DND-41 (cell line): ENCODE measurements around the gene AJAP1.

ENCODE experiments used
- ATAC-seq: fragments of 200-7000 bp; cut with Tn5 transposase; 3 replicates; pipeline ENCODE4 v1.9.1; 2021; ENCODE audit warnings: low read depth; ENCODE audit not compliant: insufficient read depth
- DNase-seq: peaks from one replicate; pipeline ENCODE4 v3.0.0-alpha.2; 2020
- H2AFZ ChIP-seq: 2 replicates; pipeline ENCODE4 v1.6.0; 2012; ENCODE audit warnings: low read depth, low read length
- H3K27ac ChIP-seq: 2 replicates; pipeline ENCODE4 v1.5.1; 2012; ENCODE audit warnings: low read length, inconsistent platforms
- H3K27me3 ChIP-seq: fragments of 200-600 bp; sonication (generic); 2 replicates; pipeline ENCODE4 v1.6.0; 2012; ENCODE audit warnings: low read length, mild to moderate bottlenecking, inconsistent platforms; ENCODE audit not compliant: insufficient read depth, poor library complexity
- H3K36me3 ChIP-seq: 2 replicates; pipeline ENCODE4 v1.5.1; 2012; ENCODE audit warnings: low read length, inconsistent platforms; ENCODE audit not compliant: insufficient read depth
- H3K4me1 ChIP-seq: 2 replicates; pipeline ENCODE4 v1.5.1; 2012; ENCODE audit warnings: mild to moderate bottlenecking, low read length; ENCODE audit not compliant: insufficient read depth
- H3K4me2 ChIP-seq: 2 replicates; pipeline ENCODE4 v1.6.0; 2012; ENCODE audit warnings: mild to moderate bottlenecking, moderate library complexity, low read length, inconsistent platforms; ENCODE audit not compliant: insufficient read depth
- H3K4me3 ChIP-seq, 2 experiments: fragments of 200-600 bp in 1 of 2; shearing (Covaris generic) in 1 of 2; 2 replicates each; pipeline ENCODE4 v1.5.1; 2012 to 2016; ENCODE audit warnings: inconsistent platforms in 2 of 2, low read length in 2 of 2, mild to moderate bottlenecking in 2 of 2, low read depth in 1 of 2, moderate library complexity in 1 of 2
- H3K79me2 ChIP-seq: 2 replicates; pipeline ENCODE4 v1.6.0; 2012; ENCODE audit warnings: low read length, inconsistent platforms; ENCODE audit not compliant: insufficient read depth
- H3K9ac ChIP-seq: 2 replicates; pipeline ENCODE4 v1.6.0; 2012; ENCODE audit warnings: low read depth, mild to moderate bottlenecking, inconsistent platforms, low read length, moderate library complexity
- H3K9me3 ChIP-seq: 2 replicates; pipeline ENCODE4 v1.5.1; 2012; ENCODE audit warnings: low read length, moderate library complexity, mild to moderate bottlenecking, inconsistent platforms; ENCODE audit not compliant: insufficient read depth, severe bottlenecking
- H4K20me1 ChIP-seq: 2 replicates; pipeline ENCODE4 v1.6.0; 2012; ENCODE audit warnings: low read length; ENCODE audit not compliant: insufficient read depth
- CTCF ChIP-seq: IDR thresholded peaks from 2 replicates; pipeline ENCODE4 v1.5.1; 2012; ENCODE audit warnings: borderline replicate concordance, low read length, moderate library complexity, mild to moderate bottlenecking; ENCODE audit not compliant: poor library complexity, severe bottlenecking; ENCODE audit errors: extremely low read depth
- EZH2 ChIP-seq: IDR thresholded peaks from 3 replicates; pipeline ENCODE4 v1.6.1; 2012; ENCODE audit warnings: borderline replicate concordance, low read depth, mild to moderate bottlenecking, moderate library complexity, low read length, inconsistent platforms; ENCODE audit not compliant: severe bottlenecking

AJAP1 gene

GRCh38 chr1:4778056-4778455, 123.6 kb downstream of the AJAP1 start:
- H4K20me1 ChIP-seq: no peaks in the 10 kb centered on the region
- H3K27me3 ChIP-seq: no peaks in the 10 kb centered on the region
- no peak for ATAC-seq
- no peaks in the 10 kb centered on the region for H3K36me3 ChIP-seq
- H3K9ac ChIP-seq: no peak overlapping the region
- H3K4me3 ChIP-seq: no peak overlapping the region
- TF ChIP-seq CTCF (peak; percentile 38), EZH2 (no peak)
- no peak for DNase-seq
- H3K9me3 ChIP-seq: no peaks in the 10 kb centered on the region
- H3K4me1 ChIP-seq: no peaks in the 10 kb centered on the region
- no peak overlapping the region for H2AFZ ChIP-seq
- H3K27ac ChIP-seq: no peak overlapping the region
- H3K79me2 ChIP-seq: no peaks in the 10 kb centered on the region
- H3K4me2 ChIP-seq: no peak overlapping the region

GRCh38 chr1:4781646-4782045, 127.2 kb downstream of the AJAP1 start:
- no peak overlapping the region for H2AFZ ChIP-seq
- no peaks in the 10 kb centered on the region for H3K27me3 ChIP-seq
- TF ChIP-seq CTCF (no peak), EZH2 (no peak)
- no peaks in the 10 kb centered on the region for H3K79me2 ChIP-seq
- no peak overlapping the region for H3K4me3 ChIP-seq
- DNase-seq (no peak), ATAC-seq (no peak)
- no peaks in the 10 kb centered on the region for H3K9me3 ChIP-seq
- H3K36me3 ChIP-seq: no peaks in the 10 kb centered on the region
- no peaks in the 10 kb centered on the region for H3K4me1 ChIP-seq
- H3K9ac ChIP-seq: no peak overlapping the region
- no peak overlapping the region for H3K4me2 ChIP-seq
- H3K27ac ChIP-seq: no peak overlapping the region
- H4K20me1 ChIP-seq: no peaks in the 10 kb centered on the region

- Histone ChIP-seq H3K9ac (no peak overlapping the region), H3K27ac (no peak overlapping the region), H3K9me3 (no peaks in the 10 kb centered on the region), H3K27me3 (no peaks in the 10 kb centered on the region), H4K20me1 (no peaks in the 10 kb centered on the region), H3K4me1 (no peaks in the 10 kb centered on the region), H3K36me3 (no peaks in the 10 kb centered on the region), H3K4me3 (no peak overlapping the region), H3K4me2 (no peak overlapping the region), H3K79me2 (no peaks in the 10 kb centered on the region), H2AFZ (no peak overlapping the region)
- DNase-seq (no peak), ATAC-seq (no peak)
- TF ChIP-seq CTCF (no peak), EZH2 (no peak)
Observed at GRCh38 chr1:4784761-4785160, 130.4 kb downstream of the AJAP1 start.

DNA sequence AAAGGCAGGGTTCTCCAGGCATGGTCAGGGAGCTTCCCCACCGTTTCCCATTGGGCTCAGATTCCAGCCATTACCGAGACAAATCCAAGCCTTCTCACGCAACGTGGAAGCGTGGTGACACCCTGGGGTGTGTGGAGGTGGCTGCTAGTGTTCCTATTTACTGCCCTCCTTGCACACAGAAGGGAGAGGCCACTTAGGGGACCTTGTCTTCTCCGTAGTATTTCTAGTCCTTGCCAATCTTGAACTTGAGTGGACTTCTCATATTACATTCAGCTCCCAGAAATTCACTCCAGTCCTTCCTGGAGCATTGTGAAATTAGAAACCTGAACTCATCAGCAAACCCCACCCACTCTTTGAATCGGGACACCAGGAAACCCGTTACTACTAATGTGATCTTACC, 131.6 kb downstream of the AJAP1 start:
- no peak for DNase-seq
- no peaks in the 10 kb centered on the region for H4K20me1 ChIP-seq
- no peak overlapping the region for H2AFZ ChIP-seq
- H3K79me2 ChIP-seq: no peaks in the 10 kb centered on the region
- H3K4me2 ChIP-seq: no peak overlapping the region
- H3K4me1 ChIP-seq: no peaks in the 10 kb centered on the region
- H3K36me3 ChIP-seq: no peaks in the 10 kb centered on the region
- no peak overlapping the region for H3K4me3 ChIP-seq
- H3K9ac ChIP-seq: no peak overlapping the region
- no peaks in the 10 kb centered on the region for H3K9me3 ChIP-seq
- TF ChIP-seq EZH2: no peak
- TF ChIP-seq CTCF: no peak
- H3K27me3 ChIP-seq: no peaks in the 10 kb centered on the region
- H3K27ac ChIP-seq: no peak overlapping the region
- ATAC-seq: no peak
